CD4-positive, alpha-beta T cell treated with Interleukin-4 for 1 hour (primary cell): ENCODE data around the gene RREB1.

Experiments
- DNase-seq, 2 donors: peaks; one replicate each; pipeline ENCODE4 v3.0.0-alpha.2; 2020 to 2022

Gene RREB1

GRCh38 chr6:7127680-7128079 is 19.9 kb downstream of the RREB1 start:
- no peak for DNase-seq

GRCh38 chr6:7129360-7129759 is 21.6 kb downstream of the RREB1 start:
- DNase-seq = no peak

GRCh38 chr6:7129784-7130569 is 22.2 kb downstream of the RREB1 start:
- peak in 1 of 2 donors; percentile 57 for DNase-seq

- no peak for DNase-seq
Measured at GRCh38 chr6:7131390-7131789, 23.6 kb downstream of the RREB1 start.

- no peak for DNase-seq
Measured at GRCh38 chr6:7132398-7133035, 24.8 kb downstream of the RREB1 start.

GRCh38 chr6:7134999-7135745 is 27.4 kb downstream of the RREB1 start:
- no peak for DNase-seq

- no peak for DNase-seq
Measured at GRCh38 chr6:7135755-7136154, 28.0 kb downstream of the RREB1 start.

- peak in 1 of 2 donors; percentile 46 for DNase-seq
Measured at GRCh38 chr6:7136859-7137334, 29.1 kb downstream of the RREB1 start.

- peak; percentile 58 to 64 for DNase-seq
Measured at GRCh38 chr6:7137335-7138045, 29.7 kb downstream of the RREB1 start.

- DNase-seq = no peak
Measured at GRCh38 chr6:7138046-7138531, 30.3 kb downstream of the RREB1 start.

- peak; percentile 73 to 78 for DNase-seq
Measured at GRCh38 chr6:7138921-7139358, 31.2 kb downstream of the RREB1 start.

- no peak for DNase-seq
Measured at GRCh38 chr6:7139835-7140470, 32.2 kb downstream of the RREB1 start.

- peak; percentile 77 to 80 for DNase-seq
Measured at GRCh38 chr6:7140631-7141378, 33.0 kb downstream of the RREB1 start.

GRCh38 chr6:7142228-7142801 is 34.6 kb downstream of the RREB1 start:
- DNase-seq = no peak

- DNase-seq = no peak
Measured at GRCh38 chr6:7142918-7143475, 35.2 kb downstream of the RREB1 start.

- DNase-seq = no peak
Measured at GRCh38 chr6:7143476-7143974, 35.8 kb downstream of the RREB1 start.

GRCh38 chr6:7144872-7145584 is 37.3 kb downstream of the RREB1 start:
- DNase-seq = no peak

- DNase-seq = no peak
Measured at GRCh38 chr6:7145585-7145884, 37.8 kb downstream of the RREB1 start.

- no peak for DNase-seq
Measured at GRCh38 chr6:7145885-7146828, 38.4 kb downstream of the RREB1 start.
